Transverse colon (tissue), 3 donors: Measurements from ENCODE around the gene ZBTB4.

Experiments
- CTCF ChIP-seq, 5 experiments: fragments of 200-600 bp in 3 of 5; fragments of 450-650 bp in 2 of 5; sonication (generic) in 3 of 5; IDR thresholded peaks; 1 replicate in 2 of 5; 2 replicates in 3 of 5; pipeline ENCODE4 v1.5.1; 2016 to 2017; ENCODE audit warnings: antibody characterized with exemption in 5 of 5, inconsistent platforms in 3 of 5, mild to moderate bottlenecking in 2 of 5, moderate library complexity in 1 of 5
- POLR2A ChIP-seq: fragments of 450-650 bp; IDR thresholded peaks from one replicate; pipeline ENCODE4 v1.6.1; 2016; ENCODE audit warnings: antibody characterized with exemption, mild to moderate bottlenecking, moderate library complexity

DNA sequence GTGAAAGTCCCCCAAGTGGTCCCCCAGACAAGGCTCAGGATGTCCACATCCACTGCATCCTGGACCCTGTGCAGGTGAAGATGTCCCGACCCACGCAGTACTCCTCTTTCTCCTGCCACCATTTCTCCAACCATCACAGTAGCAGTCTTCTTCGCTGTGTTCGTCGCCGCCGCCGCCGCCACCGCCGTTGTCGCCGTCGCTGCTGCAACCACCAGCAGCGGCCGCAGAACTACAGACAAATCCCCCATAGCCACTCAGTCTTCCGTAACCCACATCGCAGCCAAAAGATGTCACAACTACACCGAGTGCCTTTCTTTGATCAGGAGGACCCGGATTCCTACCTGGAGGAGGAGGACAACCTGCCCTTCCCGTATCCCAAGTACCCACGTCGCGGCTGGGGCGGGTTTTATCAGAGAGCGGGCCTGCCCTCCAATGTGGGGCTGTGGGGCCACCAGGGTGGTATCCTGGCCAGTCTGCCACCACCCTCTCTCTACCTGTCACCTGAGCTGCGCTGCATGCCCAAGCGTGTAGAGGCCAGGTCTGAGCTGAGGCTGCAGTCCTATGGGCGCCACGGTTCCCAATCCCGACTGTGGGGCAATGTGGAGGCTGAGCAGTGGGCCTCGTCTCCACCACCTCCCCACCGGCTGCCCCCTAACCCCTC, 53.1 kb downstream of the ZBTB4 start:
- TF ChIP-seq POLR2A: no peak
- no peak for TF ChIP-seq CTCF (IDR thresholded peaks at IDR 0.05)
